Measurements from ENCODE around the gene NAV3.

DNA sequence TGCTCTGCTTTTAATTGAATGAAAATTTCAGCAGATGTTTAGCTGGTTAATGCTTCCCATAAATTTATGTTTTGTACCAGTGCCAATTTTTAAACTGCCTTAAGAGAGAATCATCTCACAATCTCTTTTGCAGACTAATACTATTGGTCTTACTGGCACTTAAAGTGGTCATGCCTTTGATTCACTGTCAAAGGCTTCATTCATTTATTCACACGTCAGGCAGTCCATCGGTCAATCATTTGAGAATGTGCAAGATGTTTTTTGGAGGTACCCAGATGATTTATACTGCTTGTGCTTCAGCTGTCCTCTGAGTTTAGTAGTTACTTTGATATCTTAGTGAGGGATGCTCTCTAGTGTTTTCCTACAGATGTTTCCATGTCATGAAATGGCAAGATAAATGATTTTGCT, 83.4 kb downstream of the NAV3 start:
- TF ChIP-seq, protein P1, sequence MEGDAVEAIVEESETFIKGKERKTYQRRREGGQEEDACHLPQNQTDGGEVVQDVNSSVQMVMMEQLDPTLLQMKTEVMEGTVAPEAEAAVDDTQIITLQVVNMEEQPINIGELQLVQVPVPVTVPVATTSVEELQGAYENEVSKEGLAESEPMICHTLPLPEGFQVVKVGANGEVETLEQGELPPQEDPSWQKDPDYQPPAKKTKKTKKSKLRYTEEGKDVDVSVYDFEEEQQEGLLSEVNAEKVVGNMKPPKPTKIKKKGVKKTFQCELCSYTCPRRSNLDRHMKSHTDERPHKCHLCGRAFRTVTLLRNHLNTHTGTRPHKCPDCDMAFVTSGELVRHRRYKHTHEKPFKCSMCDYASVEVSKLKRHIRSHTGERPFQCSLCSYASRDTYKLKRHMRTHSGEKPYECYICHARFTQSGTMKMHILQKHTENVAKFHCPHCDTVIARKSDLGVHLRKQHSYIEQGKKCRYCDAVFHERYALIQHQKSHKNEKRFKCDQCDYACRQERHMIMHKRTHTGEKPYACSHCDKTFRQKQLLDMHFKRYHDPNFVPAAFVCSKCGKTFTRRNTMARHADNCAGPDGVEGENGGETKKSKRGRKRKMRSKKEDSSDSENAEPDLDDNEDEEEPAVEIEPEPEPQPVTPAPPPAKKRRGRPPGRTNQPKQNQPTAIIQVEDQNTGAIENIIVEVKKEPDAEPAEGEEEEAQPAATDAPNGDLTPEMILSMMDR (IDR thresholded peaks at IDR 0.05; ENCODE audit: poor library complexity, severe bottlenecking) = no peak
- no peak for TF ChIP-seq EP300 (conservative IDR thresholded peaks at IDR 0.05; ENCODE audit: poor library complexity, severe bottlenecking)
- TF ChIP-seq, protein P2, sequence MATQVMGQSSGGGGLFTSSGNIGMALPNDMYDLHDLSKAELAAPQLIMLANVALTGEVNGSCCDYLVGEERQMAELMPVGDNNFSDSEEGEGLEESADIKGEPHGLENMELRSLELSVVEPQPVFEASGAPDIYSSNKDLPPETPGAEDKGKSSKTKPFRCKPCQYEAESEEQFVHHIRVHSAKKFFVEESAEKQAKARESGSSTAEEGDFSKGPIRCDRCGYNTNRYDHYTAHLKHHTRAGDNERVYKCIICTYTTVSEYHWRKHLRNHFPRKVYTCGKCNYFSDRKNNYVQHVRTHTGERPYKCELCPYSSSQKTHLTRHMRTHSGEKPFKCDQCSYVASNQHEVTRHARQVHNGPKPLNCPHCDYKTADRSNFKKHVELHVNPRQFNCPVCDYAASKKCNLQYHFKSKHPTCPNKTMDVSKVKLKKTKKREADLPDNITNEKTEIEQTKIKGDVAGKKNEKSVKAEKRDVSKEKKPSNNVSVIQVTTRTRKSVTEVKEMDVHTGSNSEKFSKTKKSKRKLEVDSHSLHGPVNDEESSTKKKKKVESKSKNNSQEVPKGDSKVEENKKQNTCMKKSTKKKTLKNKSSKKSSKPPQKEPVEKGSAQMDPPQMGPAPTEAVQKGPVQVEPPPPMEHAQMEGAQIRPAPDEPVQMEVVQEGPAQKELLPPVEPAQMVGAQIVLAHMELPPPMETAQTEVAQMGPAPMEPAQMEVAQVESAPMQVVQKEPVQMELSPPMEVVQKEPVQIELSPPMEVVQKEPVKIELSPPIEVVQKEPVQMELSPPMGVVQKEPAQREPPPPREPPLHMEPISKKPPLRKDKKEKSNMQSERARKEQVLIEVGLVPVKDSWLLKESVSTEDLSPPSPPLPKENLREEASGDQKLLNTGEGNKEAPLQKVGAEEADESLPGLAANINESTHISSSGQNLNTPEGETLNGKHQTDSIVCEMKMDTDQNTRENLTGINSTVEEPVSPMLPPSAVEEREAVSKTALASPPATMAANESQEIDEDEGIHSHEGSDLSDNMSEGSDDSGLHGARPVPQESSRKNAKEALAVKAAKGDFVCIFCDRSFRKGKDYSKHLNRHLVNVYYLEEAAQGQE (IDR thresholded peaks at IDR 0.05; ENCODE audit: borderline replicate concordance) = no peak
- TF ChIP-seq POLR2AphosphoS5 (IDR thresholded peaks at IDR 0.05) = no peak
- no peak for TF ChIP-seq TAF1 (IDR thresholded peaks at IDR 0.05; ENCODE audit: low read depth)

Measured in neural cell (in vitro differentiated cells).